HEK293 (cell line): ENCODE results near the gene RASGRP3.

Experiments used
- CTCF ChIA-PET: fragments of 350-600 bp; formaldehyde crosslinking; extraction: SDS; loops from one replicate; lab custom pipeline; 2021; ENCODE audit warnings: antibody characterized with exemption; lab: Yijun Ruan, JAX
- POLR2A ChIA-PET: fragments of 300-600 bp; formaldehyde crosslinking; extraction: SDS; loops from one replicate; lab custom pipeline; 2020; ENCODE audit warnings: antibody characterized with exemption, inconsistent platforms; lab: Yijun Ruan, JAX
- H3K27ac ChIP-seq: fragments of 200-500 bp; sonication (Bioruptor generic); 2 replicates; pipeline ENCODE4 v1.5.1; 2014; ENCODE audit warnings: low read depth, low read length, control low read depth, inconsistent platforms; ENCODE audit errors: extremely low read depth
- H3K36me3 ChIP-seq, 2 experiments: fragments of 200-500 bp in 1 of 2; sonication (Bioruptor generic) in 1 of 2; 1 replicate in 1 of 2; 2 replicates in 1 of 2; pipeline ENCODE4 v1.5.1; 2014 to 2017; ENCODE audit warnings: inconsistent platforms in 2 of 2, low read length in 2 of 2; ENCODE audit not compliant: control insufficient read depth in 2 of 2, insufficient read depth in 1 of 2
- H3K4me1 ChIP-seq: fragments of 200-500 bp; sonication (Bioruptor generic); 2 replicates; pipeline ENCODE4 v1.5.1; 2014; ENCODE audit warnings: mild to moderate bottlenecking, low read length, inconsistent platforms; ENCODE audit not compliant: control insufficient read depth, insufficient read depth
- H3K4me3 ChIP-seq: 2 replicates; pipeline ENCODE4 v1.5.1; 2011; ENCODE audit warnings: low read depth, mild to moderate bottlenecking, control low read depth, low read length, moderate library complexity
- H3K9me3 ChIP-seq: fragments of 200-500 bp; sonication (Bioruptor generic); 2 replicates; pipeline ENCODE4 v1.5.1; 2014; ENCODE audit warnings: low read depth, low read length, inconsistent platforms; ENCODE audit not compliant: control insufficient read depth, insufficient read depth
- BCL6B ChIP-seq: fragments of 450-650 bp; formaldehyde crosslinking; IDR thresholded peaks from 2 replicates; pipeline ENCODE4 v1.5.1; 2017; ENCODE audit warnings: missing biosample characterization, missing genetic modification characterization
- FEZF1 ChIP-seq: fragments of 450-650 bp; formaldehyde crosslinking; IDR thresholded peaks from 2 replicates; pipeline ENCODE4 v1.5.1; 2016; ENCODE audit warnings: missing biosample characterization, missing genetic modification characterization
- GLIS1 ChIP-seq: fragments of 450-650 bp; formaldehyde crosslinking; IDR thresholded peaks from 2 replicates; pipeline ENCODE4 v1.5.1; 2016; ENCODE audit warnings: missing biosample characterization, missing genetic modification characterization
- HOXC10 ChIP-seq: sonication (generic); formaldehyde crosslinking; IDR thresholded peaks from 2 replicates; pipeline ENCODE4 v1.8.1; 2023; ENCODE audit warnings: mild to moderate bottlenecking, missing genetic modification reagents
- PRDM1 ChIP-seq: fragments of 450-650 bp; formaldehyde crosslinking; IDR thresholded peaks from 2 replicates; pipeline ENCODE4; 2016; ENCODE audit warnings: missing biosample characterization, missing genetic modification characterization
- SCRT2 ChIP-seq: fragments of 450-650 bp; formaldehyde crosslinking; IDR thresholded peaks from 2 replicates; pipeline ENCODE4 v1.5.1; 2016; ENCODE audit warnings: missing biosample characterization, missing genetic modification characterization
- SETDB1 ChIP-seq: IDR thresholded peaks from one replicate; pipeline ENCODE4 v1.6.1; 2017; ENCODE audit warnings: mild to moderate bottlenecking, low read length, moderate library complexity, mixed read lengths; ENCODE audit not compliant: insufficient read length
- YY1 ChIP-seq: fragments of 450-650 bp; formaldehyde crosslinking; IDR thresholded peaks from 2 replicates; pipeline ENCODE4 v1.5.1; 2018; ENCODE audit warnings: missing biosample characterization, missing genetic modification characterization
- ZFP3 ChIP-seq: fragments of 450-650 bp; formaldehyde crosslinking; IDR thresholded peaks from 2 replicates; pipeline ENCODE4 v1.5.1; 2016; ENCODE audit warnings: low read depth, missing biosample characterization, missing genetic modification characterization
- ZFP69B ChIP-seq: fragments of 450-650 bp; formaldehyde crosslinking; IDR thresholded peaks from 2 replicates; pipeline ENCODE4 v1.5.1; 2016; ENCODE audit warnings: missing biosample characterization, missing genetic modification characterization
- ZNF266 ChIP-seq: fragments of 450-650 bp; formaldehyde crosslinking; IDR thresholded peaks from 2 replicates; pipeline ENCODE4 v1.5.1; 2016; ENCODE audit warnings: missing biosample characterization, missing genetic modification characterization, low read depth
- ZNF292 ChIP-seq: fragments of 450-650 bp; formaldehyde crosslinking; IDR thresholded peaks from 2 replicates; pipeline ENCODE4 v1.5.1; 2016; ENCODE audit warnings: low read depth, missing biosample characterization, missing genetic modification characterization, borderline replicate concordance
- ZNF341 ChIP-seq: fragments of 450-650 bp; formaldehyde crosslinking; IDR thresholded peaks from 2 replicates; pipeline ENCODE4; 2016; ENCODE audit warnings: low read depth, missing biosample characterization, missing genetic modification characterization
- ZNF354C ChIP-seq: fragments of 450-650 bp; formaldehyde crosslinking; IDR thresholded peaks from 2 replicates; pipeline ENCODE4 v1.5.1; 2016; ENCODE audit warnings: missing biosample characterization, missing genetic modification characterization, low read depth, borderline replicate concordance
- ZNF404 ChIP-seq: fragments of 450-650 bp; formaldehyde crosslinking; IDR thresholded peaks from 2 replicates; pipeline ENCODE4 v1.5.1; 2017; ENCODE audit warnings: missing biosample characterization, missing genetic modification characterization
- ZNF48 ChIP-seq: fragments of 450-650 bp; formaldehyde crosslinking; IDR thresholded peaks from 2 replicates; pipeline ENCODE4 v1.5.1; 2016; ENCODE audit warnings: missing biosample characterization, missing genetic modification characterization
- ZNF529 ChIP-seq: fragments of 450-650 bp; formaldehyde crosslinking; IDR thresholded peaks from 2 replicates; pipeline ENCODE4 v1.5.1; 2017; ENCODE audit warnings: missing genetic modification characterization, missing biosample characterization; ENCODE audit not compliant: insufficient replicate concordance
- ZNF530 ChIP-seq: fragments of 450-650 bp; formaldehyde crosslinking; IDR thresholded peaks from 2 replicates; pipeline ENCODE4 v1.5.1; 2016; ENCODE audit warnings: low read depth, missing biosample characterization, missing genetic modification characterization
- ZNF785 ChIP-seq: fragments of 450-650 bp; formaldehyde crosslinking; IDR thresholded peaks from 2 replicates; pipeline ENCODE4 v1.5.1; 2016; ENCODE audit warnings: missing biosample characterization, missing genetic modification characterization
- ZNF792 ChIP-seq: fragments of 450-650 bp; formaldehyde crosslinking; IDR thresholded peaks from 2 replicates; pipeline ENCODE4 v1.5.1; 2016; ENCODE audit warnings: missing biosample characterization, missing genetic modification characterization
- ZSCAN16 ChIP-seq: fragments of 450-650 bp; formaldehyde crosslinking; IDR thresholded peaks from 2 replicates; pipeline ENCODE4 v1.5.1; 2016; ENCODE audit warnings: missing biosample characterization, missing genetic modification characterization
- TF ChIP-seq, protein P1 (sequence below): fragments of 450-650 bp; formaldehyde crosslinking; IDR thresholded peaks from 2 replicates; pipeline ENCODE4 v1.5.1; 2016; ENCODE audit warnings: missing biosample characterization, missing genetic modification characterization
- TF ChIP-seq, protein P2 (sequence below): fragments of 450-650 bp; formaldehyde crosslinking; IDR thresholded peaks from 2 replicates; pipeline ENCODE4 v1.5.1; 2016; ENCODE audit warnings: missing biosample characterization, missing genetic modification characterization, low read depth
- TF ChIP-seq, protein P3 (sequence below): fragments of 450-650 bp; formaldehyde crosslinking; IDR thresholded peaks from 2 replicates; pipeline ENCODE4 v1.5.1; 2016; ENCODE audit warnings: missing biosample characterization, missing genetic modification characterization

Gene RASGRP3

GRCh38 chr2:33495683-33496082 is 19.2 kb downstream of the RASGRP3 start:
- Histone ChIP-seq H3K9me3 (no peaks in the 10 kb centered on the region), H3K4me3 (no peak overlapping the region)
- TF ChIP-seq FEZF1 (tag by site-specific recombination) (no peak), ZFP3 (tag by site-specific recombination) (no peak), ZNF792 (no peak), ZNF48 (tag by site-specific recombination) (no peak), SCRT2 (tag by site-specific recombination) (no peak), GLIS1 (tag by site-specific recombination) (no peak)
- TF ChIP-seq, protein P1, sequence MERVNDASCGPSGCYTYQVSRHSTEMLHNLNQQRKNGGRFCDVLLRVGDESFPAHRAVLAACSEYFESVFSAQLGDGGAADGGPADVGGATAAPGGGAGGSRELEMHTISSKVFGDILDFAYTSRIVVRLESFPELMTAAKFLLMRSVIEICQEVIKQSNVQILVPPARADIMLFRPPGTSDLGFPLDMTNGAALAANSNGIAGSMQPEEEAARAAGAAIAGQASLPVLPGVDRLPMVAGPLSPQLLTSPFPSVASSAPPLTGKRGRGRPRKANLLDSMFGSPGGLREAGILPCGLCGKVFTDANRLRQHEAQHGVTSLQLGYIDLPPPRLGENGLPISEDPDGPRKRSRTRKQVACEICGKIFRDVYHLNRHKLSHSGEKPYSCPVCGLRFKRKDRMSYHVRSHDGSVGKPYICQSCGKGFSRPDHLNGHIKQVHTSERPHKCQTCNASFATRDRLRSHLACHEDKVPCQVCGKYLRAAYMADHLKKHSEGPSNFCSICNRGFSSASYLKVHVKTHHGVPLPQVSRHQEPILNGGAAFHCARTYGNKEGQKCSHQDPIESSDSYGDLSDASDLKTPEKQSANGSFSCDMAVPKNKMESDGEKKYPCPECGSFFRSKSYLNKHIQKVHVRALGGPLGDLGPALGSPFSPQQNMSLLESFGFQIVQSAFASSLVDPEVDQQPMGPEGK (tag by site-specific recombination) = no peak
- TF ChIP-seq, all 188 proteins: peak for 0
- Histone ChIP-seq H3K4me1 (peaks cover 21% of the 10 kb centered on the region), H3K27ac (no peak overlapping the region), H3K36me3 (no peaks in the 10 kb centered on the region)
- ChIA-PET CTCF (no interaction called here), POLR2A (no interaction called here)

GRCh38 chr2:33496150-33496549 is 19.7 kb downstream of the RASGRP3 start:
- POLR2A ChIA-PET = no interaction called here
- no peak for TF ChIP-seq ZFP69B (tag by site-specific recombination)
- no peak for TF ChIP-seq ZNF529 (tag by site-specific recombination)
- no peak for TF ChIP-seq ZNF530 (tag by site-specific recombination)
- TF ChIP-seq, protein P2, sequence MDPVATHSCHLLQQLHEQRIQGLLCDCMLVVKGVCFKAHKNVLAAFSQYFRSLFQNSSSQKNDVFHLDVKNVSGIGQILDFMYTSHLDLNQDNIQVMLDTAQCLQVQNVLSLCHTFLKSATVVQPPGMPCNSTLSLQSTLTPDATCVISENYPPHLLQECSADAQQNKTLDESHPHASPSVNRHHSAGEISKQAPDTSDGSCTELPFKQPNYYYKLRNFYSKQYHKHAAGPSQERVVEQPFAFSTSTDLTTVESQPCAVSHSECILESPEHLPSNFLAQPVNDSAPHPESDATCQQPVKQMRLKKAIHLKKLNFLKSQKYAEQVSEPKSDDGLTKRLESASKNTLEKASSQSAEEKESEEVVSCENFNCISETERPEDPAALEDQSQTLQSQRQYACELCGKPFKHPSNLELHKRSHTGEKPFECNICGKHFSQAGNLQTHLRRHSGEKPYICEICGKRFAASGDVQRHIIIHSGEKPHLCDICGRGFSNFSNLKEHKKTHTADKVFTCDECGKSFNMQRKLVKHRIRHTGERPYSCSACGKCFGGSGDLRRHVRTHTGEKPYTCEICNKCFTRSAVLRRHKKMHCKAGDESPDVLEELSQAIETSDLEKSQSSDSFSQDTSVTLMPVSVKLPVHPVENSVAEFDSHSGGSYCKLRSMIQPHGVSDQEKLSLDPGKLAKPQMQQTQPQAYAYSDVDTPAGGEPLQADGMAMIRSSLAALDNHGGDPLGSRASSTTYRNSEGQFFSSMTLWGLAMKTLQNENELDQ (tag by site-specific recombination) = no peak
- TF ChIP-seq ZSCAN16 (tag by site-specific recombination) = no peak
- no peak for TF ChIP-seq ZNF292 (tag by site-specific recombination)
- TF ChIP-seq SETDB1 = no peak
- TF ChIP-seq BCL6B (tag by site-specific recombination) = no peak
- TF ChIP-seq ZNF266 = no peak
- no peak for TF ChIP-seq ZNF404
- TF ChIP-seq ZNF354C (tag by site-specific recombination) = no peak
- TF ChIP-seq ZNF341 = no peak
- no peak for TF ChIP-seq HOXC10 (CRISPR knock-in tag)
- no peak for TF ChIP-seq PRDM1 (tag by site-specific recombination)
- TF ChIP-seq, protein P3, sequence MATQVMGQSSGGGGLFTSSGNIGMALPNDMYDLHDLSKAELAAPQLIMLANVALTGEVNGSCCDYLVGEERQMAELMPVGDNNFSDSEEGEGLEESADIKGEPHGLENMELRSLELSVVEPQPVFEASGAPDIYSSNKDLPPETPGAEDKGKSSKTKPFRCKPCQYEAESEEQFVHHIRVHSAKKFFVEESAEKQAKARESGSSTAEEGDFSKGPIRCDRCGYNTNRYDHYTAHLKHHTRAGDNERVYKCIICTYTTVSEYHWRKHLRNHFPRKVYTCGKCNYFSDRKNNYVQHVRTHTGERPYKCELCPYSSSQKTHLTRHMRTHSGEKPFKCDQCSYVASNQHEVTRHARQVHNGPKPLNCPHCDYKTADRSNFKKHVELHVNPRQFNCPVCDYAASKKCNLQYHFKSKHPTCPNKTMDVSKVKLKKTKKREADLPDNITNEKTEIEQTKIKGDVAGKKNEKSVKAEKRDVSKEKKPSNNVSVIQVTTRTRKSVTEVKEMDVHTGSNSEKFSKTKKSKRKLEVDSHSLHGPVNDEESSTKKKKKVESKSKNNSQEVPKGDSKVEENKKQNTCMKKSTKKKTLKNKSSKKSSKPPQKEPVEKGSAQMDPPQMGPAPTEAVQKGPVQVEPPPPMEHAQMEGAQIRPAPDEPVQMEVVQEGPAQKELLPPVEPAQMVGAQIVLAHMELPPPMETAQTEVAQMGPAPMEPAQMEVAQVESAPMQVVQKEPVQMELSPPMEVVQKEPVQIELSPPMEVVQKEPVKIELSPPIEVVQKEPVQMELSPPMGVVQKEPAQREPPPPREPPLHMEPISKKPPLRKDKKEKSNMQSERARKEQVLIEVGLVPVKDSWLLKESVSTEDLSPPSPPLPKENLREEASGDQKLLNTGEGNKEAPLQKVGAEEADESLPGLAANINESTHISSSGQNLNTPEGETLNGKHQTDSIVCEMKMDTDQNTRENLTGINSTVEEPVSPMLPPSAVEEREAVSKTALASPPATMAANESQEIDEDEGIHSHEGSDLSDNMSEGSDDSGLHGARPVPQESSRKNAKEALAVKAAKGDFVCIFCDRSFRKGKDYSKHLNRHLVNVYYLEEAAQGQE = no peak
- no peak for TF ChIP-seq YY1 (tag by site-specific recombination)
- TF ChIP-seq ZNF785 (tag by site-specific recombination) = no peak

More at GRCh38 chr2:33496150-33496549, 19.7 kb downstream of the RASGRP3 start:
- Histone ChIP-seq H3K9me3 (no peaks in the 10 kb centered on the region), H3K4me1 (peaks cover 21% of the 10 kb centered on the region), H3K36me3 (no peaks in the 10 kb centered on the region), H3K4me3 (no peak overlapping the region), H3K27ac (no peak overlapping the region)
- CTCF ChIA-PET = no interaction called here
